ENCODE measurements around the gene ESYT1.

The ESYT1 gene

DNA sequence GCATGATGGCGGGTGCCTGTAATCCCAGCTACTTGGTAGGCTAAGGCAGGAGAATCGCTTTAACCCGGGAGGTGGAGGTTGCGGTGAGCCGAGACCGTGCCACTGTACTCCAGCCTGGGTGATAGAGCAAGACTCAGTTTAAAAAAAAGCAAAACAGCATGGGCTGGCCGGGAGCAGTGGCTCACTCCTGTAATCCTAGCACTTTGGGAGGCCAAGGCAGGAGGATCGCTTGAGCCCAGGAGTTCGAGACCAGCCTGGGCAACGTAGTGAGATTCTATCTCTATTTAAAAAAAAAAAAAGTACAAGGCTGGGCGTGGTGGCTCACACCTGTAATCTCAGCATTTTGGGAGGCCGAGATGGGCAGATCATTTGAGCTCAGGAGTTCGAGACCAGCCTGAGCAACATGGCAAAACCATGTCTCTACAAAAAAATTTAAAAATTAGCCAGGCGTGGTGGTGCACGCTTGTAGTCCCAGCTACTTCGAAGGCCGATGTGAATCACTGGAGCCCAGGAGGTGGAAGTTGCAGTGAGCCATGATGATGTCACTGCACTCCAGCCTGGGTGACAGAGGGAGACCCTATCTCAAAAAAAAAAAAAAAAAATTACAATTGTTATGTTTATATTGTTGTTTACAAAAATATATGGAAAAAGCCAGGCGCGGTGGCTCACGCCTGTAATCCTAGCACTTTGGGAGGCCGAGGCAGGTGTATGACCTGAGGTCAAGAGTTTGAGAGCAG is 28.6 kb downstream of the ESYT1 start:
- DNase-seq (ENCODE audit: low spot score) = peak; percentile 86

GRCh38 chr12:56157201-56158028 is 29.3 kb downstream of the ESYT1 start:
- DNase-seq (ENCODE audit: low spot score) = peak; percentile 87

DNA sequence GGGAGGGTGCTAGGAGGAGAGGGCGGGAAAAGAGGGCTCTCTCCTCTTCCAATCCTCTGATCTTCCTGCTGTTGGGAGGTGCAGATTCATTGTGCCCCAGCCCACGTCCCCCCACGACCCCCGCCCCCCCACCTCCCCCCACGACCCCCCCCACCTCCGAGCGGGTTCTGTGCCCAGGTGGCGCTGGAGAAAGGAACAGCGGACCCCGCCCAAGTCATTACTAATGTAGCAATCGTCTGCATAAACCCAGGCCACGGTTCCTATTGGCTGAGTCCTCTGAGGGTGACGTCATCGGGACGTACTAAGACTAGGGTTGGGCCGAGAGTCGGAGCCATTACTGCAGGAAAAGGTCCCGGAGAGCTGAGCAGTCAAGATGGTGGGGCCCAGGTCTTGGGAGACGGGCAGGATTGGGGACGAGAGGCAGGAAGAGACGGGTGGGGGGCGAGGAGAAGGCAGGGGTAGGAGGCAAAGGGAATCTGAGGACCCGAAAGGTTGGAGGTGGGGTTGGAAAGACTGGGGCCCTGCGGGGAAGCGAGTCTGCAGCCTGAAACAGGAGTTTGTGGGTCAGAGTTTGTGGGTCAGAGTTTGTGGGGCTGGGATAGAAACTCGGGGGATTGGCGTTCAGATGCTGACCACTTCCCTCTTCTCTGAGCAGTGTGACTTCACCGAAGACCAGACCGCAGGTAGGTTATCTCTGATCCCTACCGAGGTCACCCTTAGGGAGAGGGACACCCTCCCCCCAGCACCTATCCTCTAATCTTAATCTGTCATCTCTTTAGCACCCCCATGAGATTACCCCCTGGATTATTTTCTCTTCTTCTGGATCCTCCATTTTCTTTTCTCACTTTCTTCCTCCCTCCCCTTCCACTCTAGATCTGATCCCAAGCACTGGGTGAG is 30.2 kb downstream of the ESYT1 start, which contains the start of gene MYL6:
MYL6 (plus strand) TSS at position 331 of the 897 bp plus-strand sequence; CDS start at position 374, 43 bp downstream.
- peak; percentile 98 for DNase-seq (ENCODE audit: low spot score)

DNA sequence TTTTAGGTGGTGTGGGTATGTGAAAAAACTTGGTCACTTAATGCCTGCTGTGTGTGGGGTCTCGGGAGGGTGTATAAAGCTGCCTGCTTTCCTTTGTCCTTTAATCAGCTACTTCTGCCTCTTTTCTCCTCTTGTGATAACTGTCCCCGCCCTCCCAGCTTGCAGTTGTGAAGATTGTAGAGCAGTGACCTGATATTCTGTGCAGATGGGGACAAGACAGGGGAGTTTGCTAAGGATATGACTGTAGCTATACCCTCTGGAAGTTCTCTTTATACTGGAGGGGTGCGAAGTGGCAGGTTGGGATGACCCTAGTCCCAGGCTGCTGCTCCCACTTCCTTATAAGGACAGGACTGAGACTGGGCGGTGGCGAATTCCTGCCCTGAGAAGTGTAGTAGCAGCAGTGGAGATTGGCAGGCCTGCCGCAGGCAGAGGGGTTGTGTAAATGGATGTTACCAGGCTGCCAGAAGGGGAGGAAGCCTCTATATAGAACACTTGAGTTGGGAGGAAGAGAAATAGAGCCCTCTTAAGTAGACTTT is 30.9 kb downstream of the ESYT1 start:
- DNase-seq (ENCODE audit: low spot score) = peak; percentile 80

DNA sequence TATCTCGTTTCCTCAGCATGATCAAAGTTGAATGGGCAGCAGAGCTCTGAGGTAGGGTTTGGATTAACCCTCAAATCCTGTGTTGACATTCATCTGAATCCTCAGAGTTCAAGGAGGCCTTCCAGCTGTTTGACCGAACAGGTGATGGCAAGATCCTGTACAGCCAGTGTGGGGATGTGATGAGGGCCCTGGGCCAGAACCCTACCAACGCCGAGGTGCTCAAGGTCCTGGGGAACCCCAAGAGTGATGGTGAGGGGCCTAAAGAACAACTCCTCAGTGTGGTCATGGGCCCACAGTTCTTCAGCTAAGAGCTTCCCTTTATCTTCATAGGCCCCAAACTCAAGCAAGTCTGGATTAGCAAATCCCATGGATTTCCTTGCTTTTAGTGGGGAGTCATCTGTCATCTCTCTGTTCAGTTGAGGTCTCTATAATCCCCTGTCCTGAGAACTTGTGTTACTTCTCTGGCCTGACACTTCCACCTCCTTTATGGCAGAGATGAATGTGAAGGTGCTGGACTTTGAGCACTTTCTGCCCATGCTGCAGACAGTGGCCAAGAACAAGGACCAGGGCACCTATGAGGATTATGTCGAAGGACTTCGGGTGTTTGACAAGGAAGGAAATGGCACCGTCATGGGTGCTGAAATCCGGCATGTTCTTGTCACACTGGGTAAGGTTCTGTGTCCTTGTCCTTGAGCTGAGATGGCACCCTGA is 31.6 kb downstream of the ESYT1 start:
- no peak for DNase-seq (ENCODE audit: low spot score)

GRCh38 chr12:56160193-56160763 is 32.2 kb downstream of the ESYT1 start:
- peak; percentile 58 for DNase-seq (ENCODE audit: low spot score)

DNA sequence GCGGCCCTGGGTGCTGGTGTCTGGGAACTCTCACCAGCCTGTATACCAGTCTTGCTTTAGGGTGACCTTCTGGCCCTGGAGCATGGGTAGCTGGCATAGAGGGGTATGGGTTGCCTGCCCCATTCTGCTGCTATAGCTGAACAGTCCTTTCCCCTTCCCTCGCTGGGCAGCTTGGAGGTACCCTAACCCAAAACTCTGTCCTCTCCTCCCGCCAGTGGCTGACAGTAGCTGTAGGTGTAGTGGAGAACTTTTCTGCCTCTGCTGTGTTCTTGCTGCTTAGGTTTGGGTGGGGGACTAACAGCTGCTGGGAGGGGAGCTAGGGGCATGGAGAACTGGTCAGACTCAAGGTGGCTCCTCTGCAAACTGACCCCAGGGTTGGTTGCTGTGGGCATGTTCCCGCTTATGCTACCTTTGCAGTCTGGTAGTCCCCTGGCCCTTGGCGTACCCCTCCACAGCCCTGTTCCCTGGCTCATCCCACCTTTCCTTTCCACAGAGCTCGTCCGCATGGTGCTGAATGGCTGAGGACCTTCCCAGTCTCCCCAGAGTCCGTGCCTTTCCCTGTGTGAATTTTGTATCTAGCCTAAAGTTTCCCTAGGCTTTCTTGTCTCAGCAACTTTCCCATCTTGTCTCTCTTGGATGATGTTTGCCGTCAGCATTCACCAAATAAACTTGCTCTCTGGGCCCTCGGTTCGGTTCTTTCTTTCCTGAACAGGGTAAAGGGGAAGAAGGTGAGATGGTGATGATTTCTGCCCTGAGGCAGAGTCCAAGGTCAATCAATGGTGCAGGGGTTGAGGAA is 33.0 kb downstream of the ESYT1 start:
- no peak for DNase-seq (ENCODE audit: low spot score)

GRCh38 chr12:56161690-56162351 is 33.8 kb downstream of the ESYT1 start:
- peak; percentile 11 for DNase-seq (ENCODE audit: low spot score)

DNA sequence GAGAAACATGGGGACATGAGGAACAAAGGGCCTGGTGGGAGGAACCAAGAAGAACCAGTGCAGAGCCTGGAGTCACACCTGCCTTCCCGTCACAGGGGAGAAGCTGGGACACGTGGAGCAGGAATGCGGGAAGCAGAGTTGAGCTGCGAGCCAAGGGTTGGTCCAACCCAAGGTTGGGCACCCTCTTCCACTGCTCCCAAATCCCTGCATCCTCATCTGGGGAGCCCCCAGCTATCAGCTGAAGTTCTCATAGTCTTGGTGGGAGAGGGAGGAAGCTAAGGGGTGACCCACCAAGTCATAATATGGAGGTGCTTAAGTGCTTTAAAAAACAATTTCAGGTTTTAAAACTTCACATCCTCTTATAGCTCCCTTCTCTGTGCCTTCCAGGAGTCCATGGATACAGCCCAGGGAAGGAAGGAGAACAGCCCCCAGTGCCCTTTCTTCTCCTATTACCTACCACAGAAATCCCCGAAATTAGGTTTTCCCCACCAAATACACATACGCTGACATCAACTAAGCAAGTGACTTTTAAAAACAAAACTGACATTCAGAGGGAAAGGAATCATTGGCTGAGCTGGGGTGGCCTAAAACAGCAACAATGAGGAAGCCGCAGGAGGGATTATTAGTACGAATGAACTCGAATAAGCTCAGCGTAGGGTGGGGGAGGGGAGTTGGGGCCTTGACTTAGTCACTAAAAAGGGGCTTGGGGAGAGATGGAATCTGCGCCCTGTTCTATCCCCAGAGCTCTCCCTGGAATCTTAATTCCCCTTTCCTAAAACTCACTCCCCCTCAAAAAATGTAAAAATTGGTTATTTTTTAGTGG is 34.6 kb downstream of the ESYT1 start:
- DNase-seq (ENCODE audit: low spot score) = peak; percentile 44

DNA sequence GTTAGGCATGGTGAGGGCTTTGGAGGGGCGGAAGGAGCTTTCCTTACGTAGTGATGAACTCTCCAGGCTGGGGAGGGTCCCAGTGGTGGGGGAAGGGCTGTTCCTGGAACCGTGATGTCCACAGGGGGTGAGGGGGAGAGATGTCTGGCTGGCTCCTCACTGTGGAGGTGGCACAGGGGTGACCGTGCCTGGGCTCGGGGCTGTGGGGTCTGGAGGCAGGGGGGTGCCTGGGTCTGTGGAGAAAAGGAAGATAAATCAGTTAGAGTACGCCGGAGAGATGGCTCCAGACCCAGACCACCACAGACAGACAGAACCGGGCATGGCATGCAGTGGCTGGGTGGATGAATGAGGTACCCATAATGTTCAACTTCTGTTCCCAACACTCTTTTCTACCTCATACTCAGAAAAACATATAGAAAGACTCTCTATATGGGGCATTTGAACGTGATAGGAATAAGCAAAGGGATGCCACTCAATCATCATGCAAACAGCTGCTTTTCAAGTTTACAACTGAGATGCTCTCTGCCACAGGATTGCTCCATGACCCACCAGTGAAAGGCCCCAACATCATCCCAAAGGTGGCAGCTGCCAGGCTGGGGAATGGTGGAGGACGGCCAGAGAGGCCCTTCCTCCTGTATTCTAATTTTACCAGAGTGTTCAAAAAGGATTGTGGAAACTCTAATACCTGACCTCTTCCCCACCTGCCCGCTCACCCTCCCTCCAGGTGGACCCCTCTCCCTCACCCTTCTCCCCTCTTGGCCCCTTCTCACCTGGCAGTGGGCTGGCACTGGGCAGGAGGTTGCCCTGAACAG is 35.7 kb downstream of the ESYT1 start:
- peak; percentile 20 for DNase-seq (ENCODE audit: low spot score)

DNA sequence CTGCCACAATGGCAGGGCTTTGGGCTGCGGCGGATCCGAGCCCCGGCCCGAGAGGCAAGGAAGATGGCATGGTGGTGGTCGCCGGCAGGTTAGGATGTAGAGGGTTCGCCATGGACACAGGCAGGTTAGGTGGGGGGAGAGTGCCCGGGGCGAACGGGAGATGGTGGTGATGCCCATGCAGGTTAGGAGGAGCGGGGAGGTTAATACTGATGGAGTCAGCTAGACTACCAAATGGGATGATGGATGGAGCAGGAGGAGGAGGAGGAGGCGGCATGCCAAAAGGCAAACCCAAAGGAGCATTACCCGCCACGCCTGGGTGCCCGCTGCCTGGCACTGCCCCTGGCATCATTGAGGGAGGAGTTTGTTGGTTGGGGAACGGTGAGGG is 36.3 kb downstream of the ESYT1 start:
- DNase-seq (ENCODE audit: low spot score) = peak; percentile 35

DNA sequence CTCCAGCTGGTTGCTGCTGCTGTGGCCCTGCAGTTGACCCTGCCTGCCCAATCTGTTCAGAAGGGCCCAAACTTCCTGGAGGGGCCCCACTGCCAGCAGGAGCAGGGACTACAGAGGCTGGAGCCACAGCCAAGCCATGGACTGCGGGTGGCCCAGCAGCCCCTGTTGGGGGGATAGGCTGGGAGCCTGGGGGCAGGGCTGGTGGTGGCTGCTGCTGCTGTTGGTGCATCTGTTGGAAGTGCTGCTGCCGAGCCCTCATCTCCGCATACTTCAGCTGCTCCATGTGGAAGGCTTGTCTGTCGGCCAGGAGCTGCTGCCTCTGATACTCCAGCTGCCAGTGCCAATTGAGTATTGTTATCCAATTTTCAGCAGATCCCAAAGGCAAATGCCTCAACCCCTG is 37.3 kb downstream of the ESYT1 start:
- DNase-seq (ENCODE audit: low spot score) = no peak

- no peak for DNase-seq (ENCODE audit: low spot score)
These were observed 41.2 kb downstream of the ESYT1 start for GRCh38 chr12:56169229-56169759.

DNA sequence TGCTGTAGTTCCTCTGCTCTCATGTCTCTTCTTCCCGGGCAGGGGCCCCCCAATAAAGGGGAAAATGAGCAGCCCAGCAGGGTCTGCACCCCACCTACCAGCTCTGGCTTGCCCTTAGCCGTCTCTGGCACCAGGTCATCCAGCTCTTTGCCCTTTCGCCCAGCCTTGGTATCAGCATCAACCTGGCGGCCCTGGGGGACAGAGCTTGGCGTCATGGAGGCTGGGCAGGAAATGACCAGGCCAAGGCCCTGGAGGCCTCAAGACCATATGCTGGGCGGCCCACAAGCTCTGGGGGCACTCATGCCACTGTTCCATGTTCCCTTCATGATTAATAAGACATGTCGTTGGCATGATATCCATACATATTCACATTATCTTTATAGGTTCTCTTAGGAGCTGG is 44.8 kb downstream of the ESYT1 start:
- no peak for DNase-seq (ENCODE audit: low spot score)

- DNase-seq (ENCODE audit: low spot score) = no peak
These were observed 50.3 kb downstream of the ESYT1 start for GRCh38 chr12:56178347-56178746.

- no peak for DNase-seq (ENCODE audit: low spot score)
These were observed 58.9 kb downstream of the ESYT1 start for GRCh38 chr12:56186957-56187356.

DNA sequence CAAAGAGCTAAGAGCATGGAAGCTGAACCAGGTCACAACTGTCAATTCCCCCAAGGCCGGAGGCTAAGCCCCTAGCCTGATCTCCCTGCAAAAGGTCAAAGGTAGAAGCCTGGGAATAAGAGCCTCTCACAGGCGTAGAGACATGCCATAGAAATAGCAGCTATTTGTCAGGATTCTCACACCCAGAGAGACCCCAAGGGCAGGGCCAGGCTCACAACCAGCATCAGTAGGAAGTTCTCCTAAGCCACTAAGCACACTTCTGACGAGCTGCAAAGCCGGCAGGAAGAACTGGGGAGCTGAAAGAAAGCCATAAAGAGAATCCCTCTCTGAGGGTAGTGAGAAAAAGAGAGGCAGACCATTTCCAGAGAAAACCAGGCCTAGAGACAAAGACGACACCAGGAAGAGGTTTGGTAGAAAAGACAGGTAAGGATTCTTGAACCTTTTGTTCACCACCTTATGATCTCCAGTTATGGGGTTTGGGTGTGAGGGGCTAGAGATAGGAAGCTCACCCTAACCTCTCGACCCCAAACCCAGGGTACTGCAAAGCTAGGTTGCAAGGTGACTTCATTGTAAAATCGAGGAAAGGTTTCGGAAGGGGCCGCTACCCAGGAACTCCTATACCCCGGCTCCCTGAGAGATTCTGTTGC is 60.2 kb downstream of the ESYT1 start:
- DNase-seq (ENCODE audit: low spot score) = peak; percentile 15

All from kidney tubule cell (primary cell).